Osteoblast (primary cell): ENCODE results near the gene POLR3C. TPM values are rescaled to one million over a fixed set of nuclear protein-coding genes. Genes with fewer than 3 reads are reported as not detected.

ENCODE experiments used
- DNase-seq: peaks from one replicate; pipeline ENCODE4 v3.0.0; 2011; ENCODE audit warnings: low spot score, mixed read lengths; ENCODE audit not compliant: insufficient read length; ENCODE audit errors: missing footprints
- H2AFZ ChIP-seq: 2 replicates; pipeline ENCODE4 v1.6.0; 2011; ENCODE audit warnings: mild to moderate bottlenecking, low read length
- H3K27ac ChIP-seq: 2 replicates; pipeline ENCODE4 v1.5.1; 2011; ENCODE audit warnings: mild to moderate bottlenecking, low read depth, low read length, moderate library complexity
- H3K27me3 ChIP-seq: 2 replicates; pipeline ENCODE4 v1.6.0; 2012; ENCODE audit warnings: mild to moderate bottlenecking, control low read depth, inconsistent platforms, low read length, moderate library complexity; ENCODE audit not compliant: insufficient read depth
- H3K36me3 ChIP-seq: 2 replicates; pipeline ENCODE4 v1.5.1; 2011; ENCODE audit warnings: mild to moderate bottlenecking, low read length, control low read depth, moderate library complexity; ENCODE audit not compliant: insufficient read depth
- H3K4me1 ChIP-seq: 2 replicates; pipeline ENCODE4 v1.5.1; 2011; ENCODE audit warnings: mild to moderate bottlenecking, low read length, control low read depth, moderate library complexity; ENCODE audit not compliant: insufficient read depth
- H3K4me2 ChIP-seq: 2 replicates; pipeline ENCODE4 v1.6.0; 2011; ENCODE audit warnings: mild to moderate bottlenecking, low read length; ENCODE audit not compliant: insufficient read depth
- H3K4me3 ChIP-seq: fragments of 200-600 bp; sonication (generic); 3 replicates; pipeline ENCODE4 v1.5.1; 2012; ENCODE audit warnings: mild to moderate bottlenecking, low read length, inconsistent platforms; ENCODE audit not compliant: insufficient read depth
- H3K79me2 ChIP-seq: 2 replicates; pipeline ENCODE4 v1.6.0; 2012; ENCODE audit warnings: mild to moderate bottlenecking, low read length, control low read depth, inconsistent platforms; ENCODE audit not compliant: insufficient read depth
- H3K9me3 ChIP-seq: 2 replicates; pipeline ENCODE4 v1.5.1; 2011; ENCODE audit warnings: low read depth, low read length, control low read depth
- H4K20me1 ChIP-seq: 2 replicates; pipeline ENCODE4 v1.6.0; 2012; ENCODE audit warnings: mild to moderate bottlenecking, low read length, control low read depth; ENCODE audit not compliant: insufficient read depth
- small RNA-seq: library from RNA; depleted of rRNA; stranded (forward); fragments of <200 nt; gene quantifications from one replicate; pipeline ENCODE3, GENCODE V24; 2012
- total RNA-seq: library from RNA; depleted of rRNA; stranded (reverse); fragments of >200 nt; gene quantifications from 2 replicates; pipeline ENCODE4 v1.2.3, GENCODE V29; 2012
- TF ChIP-seq, protein P1 (sequence below): IDR thresholded peaks from 2 replicates; pipeline ENCODE4 v1.5.1; 2011; ENCODE audit warnings: mild to moderate bottlenecking, low read depth, low read length, moderate library complexity; ENCODE audit errors: extremely low read depth

POLR3C gene
- total RNA-seq, 1 donor = 54.3 TPM

DNA sequence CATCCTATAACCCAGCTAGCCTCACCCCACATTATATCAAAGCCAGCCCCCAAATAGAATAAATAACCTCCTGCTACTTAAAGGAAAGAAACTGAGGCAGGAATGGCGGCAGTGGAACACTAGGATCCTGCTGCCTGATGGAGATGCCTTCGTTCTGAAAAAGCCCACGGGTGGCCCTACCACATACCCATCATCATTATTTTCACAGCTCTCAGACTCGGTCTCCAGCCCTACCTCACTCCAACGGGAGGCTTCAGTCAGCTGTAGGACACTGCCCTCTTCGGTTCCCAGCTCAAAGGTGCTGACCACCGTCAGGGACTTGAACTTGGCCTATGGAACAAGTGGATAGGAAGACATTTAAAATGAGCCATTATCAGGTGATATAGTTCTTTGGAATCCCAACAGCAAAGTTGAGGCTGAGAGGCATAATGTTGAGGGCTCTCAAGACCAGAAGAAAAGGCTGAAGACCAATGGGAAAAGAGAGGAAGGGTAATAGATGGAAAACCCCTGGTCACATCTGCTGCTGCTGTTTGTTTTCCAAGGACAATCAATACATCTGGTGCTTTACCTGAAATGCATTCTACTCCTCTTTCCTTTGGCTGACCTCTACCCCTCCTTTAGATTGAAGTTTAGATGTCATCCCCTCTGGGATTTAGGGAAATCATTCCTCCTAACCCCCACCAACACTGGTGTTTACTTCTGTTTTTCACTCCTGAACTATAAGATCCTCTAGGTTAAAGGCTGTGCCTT, 69.5 kb downstream of the POLR3C start:
- Histone ChIP-seq H3K27me3 (no peaks in the 10 kb centered on the region), H2AFZ (no peak overlapping the region), H3K4me1 (peaks cover 28% of the 10 kb centered on the region), H3K4me2 (peak overlapping the region; percentile 85), H3K27ac (peak overlapping the region; percentile 93), H4K20me1 (no peaks in the 10 kb centered on the region), H3K4me3 (no peak overlapping the region), H3K9me3 (no peaks in the 10 kb centered on the region), H3K79me2 (no peaks in the 10 kb centered on the region), H3K36me3 (peaks cover 10% of the 10 kb centered on the region)
- TF ChIP-seq, protein P1, sequence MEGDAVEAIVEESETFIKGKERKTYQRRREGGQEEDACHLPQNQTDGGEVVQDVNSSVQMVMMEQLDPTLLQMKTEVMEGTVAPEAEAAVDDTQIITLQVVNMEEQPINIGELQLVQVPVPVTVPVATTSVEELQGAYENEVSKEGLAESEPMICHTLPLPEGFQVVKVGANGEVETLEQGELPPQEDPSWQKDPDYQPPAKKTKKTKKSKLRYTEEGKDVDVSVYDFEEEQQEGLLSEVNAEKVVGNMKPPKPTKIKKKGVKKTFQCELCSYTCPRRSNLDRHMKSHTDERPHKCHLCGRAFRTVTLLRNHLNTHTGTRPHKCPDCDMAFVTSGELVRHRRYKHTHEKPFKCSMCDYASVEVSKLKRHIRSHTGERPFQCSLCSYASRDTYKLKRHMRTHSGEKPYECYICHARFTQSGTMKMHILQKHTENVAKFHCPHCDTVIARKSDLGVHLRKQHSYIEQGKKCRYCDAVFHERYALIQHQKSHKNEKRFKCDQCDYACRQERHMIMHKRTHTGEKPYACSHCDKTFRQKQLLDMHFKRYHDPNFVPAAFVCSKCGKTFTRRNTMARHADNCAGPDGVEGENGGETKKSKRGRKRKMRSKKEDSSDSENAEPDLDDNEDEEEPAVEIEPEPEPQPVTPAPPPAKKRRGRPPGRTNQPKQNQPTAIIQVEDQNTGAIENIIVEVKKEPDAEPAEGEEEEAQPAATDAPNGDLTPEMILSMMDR = no peak
- DNase-seq = no peak

Small RNAs within 50 kb of the gene (small RNA-seq; reads per million reads assigned to genes)
- gene MIR6736 = 0.22 reads per million

Other genes starting within 250 kb of the POLR3C start
- gene GPR89A, start 216.2 kb upstream of the POLR3C start, total RNA-seq = 32.1 and 33.7 TPM in 2 replicates
- gene PDZK1, start 116.8 kb upstream of the POLR3C start, total RNA-seq = 0.29 and 0.36 TPM in 2 replicates
- gene CD160, start 104.7 kb upstream of the POLR3C start, total RNA-seq = not detected in 2 replicates
- 23.2 and 25.6 TPM in 2 replicates for gene RNF115, start 105 bp upstream of the POLR3C start, total RNA-seq
- 1.8 and 4.0 TPM in 2 replicates for gene NUDT17, start 21.4 kb downstream of the POLR3C start, total RNA-seq
- gene PIAS3, start 34.9 kb downstream of the POLR3C start, total RNA-seq = 15.2 and 17.4 TPM in 2 replicates
- 1.4 and 2.1 TPM in 2 replicates for gene ANKRD35, start 61.7 kb downstream of the POLR3C start, total RNA-seq
- 44.5 and 56.6 TPM in 2 replicates for gene ITGA10, start 85.8 kb downstream of the POLR3C start, total RNA-seq
- gene PEX11B, start 94.5 kb downstream of the POLR3C start, total RNA-seq = 18.9 and 20.3 TPM in 2 replicates
- 49.8 and 54.3 TPM in 2 replicates for gene RBM8A, start 103.3 kb downstream of the POLR3C start, total RNA-seq
- gene LIX1L, start 133.8 kb downstream of the POLR3C start, total RNA-seq = 33.3 and 33.7 TPM in 2 replicates
- gene ANKRD34A, start 140.4 kb downstream of the POLR3C start, total RNA-seq = 0.59 and 1.1 TPM in 2 replicates
- gene POLR3GL, start 140.5 kb downstream of the POLR3C start, total RNA-seq = 9.4 and 13.3 TPM in 2 replicates
- 400 and 529 TPM in 2 replicates for gene TXNIP, start 172.4 kb downstream of the POLR3C start, total RNA-seq
- not detected in 2 replicates for gene HJV, start 197.5 kb downstream of the POLR3C start, total RNA-seq